A549 (cell line): ENCODE measurements around the gene SOS1. TPM values are rescaled to one million over a fixed set of nuclear protein-coding genes. Genes with fewer than 3 reads are reported as not detected.

ENCODE experiments used
- ATAC-seq, 2 experiments: fragments of 200-7000 bp in 1 of 2; fragments of >200 bp in 1 of 2; cut with Nextera tagmentation in 1 of 2; cut with Tn5 transposase in 1 of 2; 3 replicates each; pipeline versions ENCODE4 v1.8.0 to v1.9.1; 2018 to 2020; ENCODE audit warnings: mild to moderate bottlenecking in 1 of 2, moderate library complexity in 1 of 2
- CTCF ChIA-PET: fragments of 300-600 bp; sonication (Branson Sonifier 250); formaldehyde crosslinking; extraction: SDS; loops from one replicate; lab custom pipeline; 2021; ENCODE audit warnings: antibody characterized with exemption, inconsistent platforms; lab: Yijun Ruan, JAX
- POLR2A ChIA-PET: fragments of 350-600 bp; formaldehyde crosslinking; extraction: SDS; loops from one replicate; lab custom pipeline; 2021; ENCODE audit warnings: antibody characterized with exemption, inconsistent platforms; lab: Yijun Ruan, JAX
- DNase-seq, 2 experiments: peaks; one replicate each; pipeline versions ENCODE4 v3.0.0 to v3.0.0-alpha.2; 2011 to 2016; ENCODE audit warnings: low read depth in 1 of 2, low spot score in 1 of 2
- FAIRE-seq: peaks from 2 replicates; lab custom pipeline; 2011; peaks lifted over from hg19 to GRCh38; lab: Jason Lieb, UNC
- H3K27ac ChIP-seq, 2 experiments: fragments of >200 bp; sonication (Bioruptor Twin); formaldehyde crosslinking; 3 replicates each; pipeline ENCODE4 v1.5.1; 2016 to 2017
- H3K4me1 ChIP-seq: fragments of >200 bp; sonication (Bioruptor Twin); formaldehyde crosslinking; 3 replicates; pipeline ENCODE4 v1.6.1; 2016
- H3K4me2 ChIP-seq: fragments of >200 bp; sonication (Bioruptor Twin); formaldehyde crosslinking; 3 replicates; pipeline ENCODE4 v1.6.1; 2016
- H3K4me3 ChIP-seq: fragments of >200 bp; sonication (Bioruptor Twin); formaldehyde crosslinking; 3 replicates; pipeline ENCODE4 v1.5.1; 2016
- H3K9me3 ChIP-seq: fragments of >200 bp; sonication (Bioruptor Twin); formaldehyde crosslinking; 3 replicates; pipeline ENCODE4 v1.6.1; 2016
- BCL3 ChIP-seq: fragments of >200 bp; sonication (Bioruptor Twin); formaldehyde crosslinking; IDR thresholded peaks from 3 replicates; pipeline ENCODE4 v1.6.1; 2016
- CEBPB ChIP-seq, 2 experiments: fragments of >200 bp in 1 of 2; sonication (Bioruptor Twin) in 1 of 2; formaldehyde crosslinking in 1 of 2; IDR thresholded peaks; 2 replicates each; pipeline ENCODE4 v1.6.1; 2012 to 2016
- EHF ChIP-seq: fragments of 250-450 bp; sonication (Bioruptor Pico); IDR thresholded peaks from 2 replicates; pipeline ENCODE4 v1.5.0; 2020; ENCODE audit warnings: mild to moderate bottlenecking
- EHMT2 ChIP-seq: fragments of 200-600 bp; sonication (generic); IDR thresholded peaks from 2 replicates; pipeline ENCODE4 v1.6.1; 2016; ENCODE audit warnings: antibody characterized with exemption, low read depth, mild to moderate bottlenecking, moderate library complexity
- EP300 ChIP-seq, 2 experiments: fragments of >200 bp; sonication (Bioruptor Twin); formaldehyde crosslinking; IDR thresholded peaks; 2 replicates in 1 of 2; 3 replicates in 1 of 2; pipeline ENCODE4 v1.6.1; 2016 to 2017
- FOSL2 ChIP-seq, 2 experiments: fragments of 450-650 bp in 1 of 2; fragments of >200 bp in 1 of 2; sonication (Bioruptor Twin) in 1 of 2; formaldehyde crosslinking; IDR thresholded peaks; 2 replicates each; pipeline versions ENCODE4 v1.5.0 to v1.6.1; 2016 to 2020; ENCODE audit warnings: mild to moderate bottlenecking in 1 of 2, moderate library complexity in 1 of 2
- GATA3 ChIP-seq: IDR thresholded peaks from 2 replicates; pipeline ENCODE4 v1.6.1; 2012; ENCODE audit warnings: borderline replicate concordance
- HEYL ChIP-seq: fragments of 250-450 bp; sonication (Bioruptor Pico); IDR thresholded peaks from 2 replicates; pipeline ENCODE4 v1.8.0; 2021; ENCODE audit warnings: mild to moderate bottlenecking, moderate library complexity
- HOXB13 ChIP-seq: fragments of 250-450 bp; sonication (Bioruptor Pico); IDR thresholded peaks from 2 replicates; pipeline ENCODE4 v1.5.0; 2020; ENCODE audit warnings: low read depth, mild to moderate bottlenecking, moderate library complexity
- KDM1A ChIP-seq: fragments of 200-600 bp; sonication (generic); IDR thresholded peaks from 2 replicates; pipeline ENCODE4 v1.6.1; 2016; ENCODE audit warnings: low read depth, mild to moderate bottlenecking
- MAFK ChIP-seq: fragments of 450-650 bp; IDR thresholded peaks from 2 replicates; pipeline ENCODE4 v1.6.1; 2014; ENCODE audit not compliant: partially characterized antibody
- PHF8 ChIP-seq: fragments of 200-600 bp; sonication (generic); IDR thresholded peaks from 2 replicates; pipeline ENCODE4 v1.6.1; 2016; ENCODE audit warnings: low read depth, mild to moderate bottlenecking, antibody characterized with exemption, moderate library complexity, borderline replicate concordance
- RAD21 ChIP-seq, 2 experiments: fragments of >200 bp in 1 of 2; sonication (Bioruptor Twin) in 1 of 2; formaldehyde crosslinking in 1 of 2; IDR thresholded peaks in 1 of 2; conservative IDR thresholded peaks in 1 of 2; 2 replicates in 1 of 2; 3 replicates in 1 of 2; pipeline ENCODE4 v1.6.1; 2012 to 2018; ENCODE audit warnings: inconsistent platforms in 1 of 2
- RCOR1 ChIP-seq: fragments of 150-350 bp; IDR thresholded peaks from 2 replicates; pipeline ENCODE4 v1.6.1; 2014; ENCODE audit warnings: antibody characterized with exemption, low read length, low read depth
- SMC3 ChIP-seq: fragments of >200 bp; sonication (Bioruptor Twin); formaldehyde crosslinking; IDR thresholded peaks from 3 replicates; pipeline ENCODE4 v1.6.1; 2018; ENCODE audit warnings: inconsistent platforms
- TFCP2L1 ChIP-seq: fragments of 250-450 bp; sonication (Bioruptor Pico); IDR thresholded peaks from 2 replicates; pipeline ENCODE4 v1.5.0; 2021; ENCODE audit warnings: mild to moderate bottlenecking
- TP53 ChIP-seq: fragments of 250-450 bp; sonication (Bioruptor Pico); IDR thresholded peaks from 2 replicates; pipeline ENCODE4 v1.5.0; 2021; ENCODE audit warnings: mild to moderate bottlenecking, moderate library complexity
- ZFP36 ChIP-seq: fragments of 450-650 bp; IDR thresholded peaks from 2 replicates; pipeline ENCODE4 v1.6.1; 2014; ENCODE audit warnings: borderline replicate concordance; ENCODE audit not compliant: partially characterized antibody
- ZNF302 ChIP-seq: fragments of 250-450 bp; sonication (Bioruptor Pico); IDR thresholded peaks from 2 replicates; pipeline ENCODE4 v1.9.0; 2021; ENCODE audit warnings: inconsistent platforms, mild to moderate bottlenecking, moderate library complexity
- WGBS: methylation state at CpG from one replicate; pipeline ENCODE4 v1.1.6; 2017; ENCODE audit errors: missing lambda C conversion rate; 5-methylcytosine and 5-hydroxymethylcytosine counted together
- polyA plus RNA-seq, 4 experiments: library from polyadenylated mRNA; depleted of rRNA in 3 of 4; stranded (reverse); fragments of >200 nt; fragmentation: RNase III in 1 of 4; extraction: RNeasy Plus Mini Kit Qiagen cat#74134 plus additional on column Dnase treatment in 1 of 4; gene quantifications; 2 replicates in 3 of 4; 3 replicates in 1 of 4; pipeline ENCODE4 v1.2.3, GENCODE V29; 2011 to 2017
- TF ChIP-seq, protein P1 (sequence below): fragments of >200 bp; sonication (Bioruptor Twin); formaldehyde crosslinking; IDR thresholded peaks from 3 replicates; pipeline ENCODE4 v1.5.1; 2016

Gene SOS1
- polyA plus RNA-seq, 2 of the 4 experiments (the other 2 are of a cell fraction): 19.6 to 48.9 TPM

- H3K4me3 ChIP-seq: no peak overlapping the region
- no peak for FAIRE-seq
- ChIA-PET CTCF (interaction anchor here (1.3 to 7.2 kb wide), 2 partner anchors 16 to 277 kb away, joined by 3 to 97 read pairs; no protein-coding TSS in a partner anchor), POLR2A (no interaction called here)
- peaks cover 11% of the 10 kb centered on the region for H3K4me1 ChIP-seq
- H3K9me3 ChIP-seq: no peaks in the 10 kb centered on the region
- ATAC-seq: no peak
- no peak overlapping the region for H3K4me2 ChIP-seq
- H3K27ac ChIP-seq: no peak overlapping the region
- TF ChIP-seq KDM1A (no peak), RCOR1 (no peak), HOXB13 (CRISPR knock-in tag) (no peak), BCL3 (no peak), PHF8 (no peak), FOSL2 (IDR thresholded peaks at IDR 0.05) (no peak), FOSL2 (CRISPR knock-in tag; IDR thresholded peaks at IDR 0.05) (no peak), CEBPB (IDR thresholded peaks at IDR 0.05) (no peak), ZNF302 (CRISPR knock-in tag) (no peak), ZFP36 (no peak), RAD21 (conservative IDR thresholded peaks at IDR 0.05 in 1 of 2, IDR thresholded peaks at IDR 0.05 in 1 of 2) (no peak)
- no peak for DNase-seq
Observed at GRCh38 chr2:38951766-38952165, 169.1 kb downstream of the SOS1 start.

- H3K27ac ChIP-seq: no peak overlapping the region
- no peak for TF ChIP-seq GATA3
- TF ChIP-seq EHMT2: no peak
- no peak for TF ChIP-seq EP300 (IDR thresholded peaks at IDR 0.05)
- TF ChIP-seq HEYL (CRISPR knock-in tag): no peak
- TF ChIP-seq, protein P1, sequence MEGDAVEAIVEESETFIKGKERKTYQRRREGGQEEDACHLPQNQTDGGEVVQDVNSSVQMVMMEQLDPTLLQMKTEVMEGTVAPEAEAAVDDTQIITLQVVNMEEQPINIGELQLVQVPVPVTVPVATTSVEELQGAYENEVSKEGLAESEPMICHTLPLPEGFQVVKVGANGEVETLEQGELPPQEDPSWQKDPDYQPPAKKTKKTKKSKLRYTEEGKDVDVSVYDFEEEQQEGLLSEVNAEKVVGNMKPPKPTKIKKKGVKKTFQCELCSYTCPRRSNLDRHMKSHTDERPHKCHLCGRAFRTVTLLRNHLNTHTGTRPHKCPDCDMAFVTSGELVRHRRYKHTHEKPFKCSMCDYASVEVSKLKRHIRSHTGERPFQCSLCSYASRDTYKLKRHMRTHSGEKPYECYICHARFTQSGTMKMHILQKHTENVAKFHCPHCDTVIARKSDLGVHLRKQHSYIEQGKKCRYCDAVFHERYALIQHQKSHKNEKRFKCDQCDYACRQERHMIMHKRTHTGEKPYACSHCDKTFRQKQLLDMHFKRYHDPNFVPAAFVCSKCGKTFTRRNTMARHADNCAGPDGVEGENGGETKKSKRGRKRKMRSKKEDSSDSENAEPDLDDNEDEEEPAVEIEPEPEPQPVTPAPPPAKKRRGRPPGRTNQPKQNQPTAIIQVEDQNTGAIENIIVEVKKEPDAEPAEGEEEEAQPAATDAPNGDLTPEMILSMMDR: no peak
- TF ChIP-seq EHF: no peak
- no peak for TF ChIP-seq SMC3
- no peak for TF ChIP-seq RCOR1
- no peak for TF ChIP-seq BCL3
- TF ChIP-seq MAFK: no peak
- no peak for TF ChIP-seq TP53
- no peak for TF ChIP-seq TFCP2L1 (CRISPR knock-in tag)
- 48% methylated on average over 4 of the region's 4 CpGs for WGBS
- no peak overlapping the region for H3K4me3 ChIP-seq
- ChIA-PET CTCF (interaction anchor here (1.0 to 7.2 kb wide), 9 partner anchors 8 to 280 kb away, joined by 3 to 97 read pairs (median 4); no protein-coding TSS in a partner anchor), POLR2A (no interaction called here)
- H3K9me3 ChIP-seq: no peaks in the 10 kb centered on the region
- H3K4me1 ChIP-seq: peaks cover 15% of the 10 kb centered on the region
- no peak overlapping the region for H3K4me2 ChIP-seq
- DNase-seq: no peak
- ATAC-seq: no peak
- no peak for FAIRE-seq
Observed at GRCh38 chr2:38948995-38949394, 171.9 kb downstream of the SOS1 start.
